ENCODE measurements around the gene STARD10. TPM values are rescaled to one million over a fixed set of nuclear protein-coding genes. Genes with fewer than 3 reads are reported as not detected.

Gene STARD10
- total and polyA plus RNA-seq, 2 experiments from 2014 or later: 16.6 to 20.5 TPM

- TF ChIP-seq ZNF462 (CRISPR knock-in tag; IDR thresholded peaks at IDR 0.05) (no peak), CREB1 (CRISPR knock-in tag; IDR thresholded peaks at IDR 0.05; ENCODE audit: low read depth) (no peak), ETS1 (IDR thresholded peaks at IDR 0.05) (no peak), NANOG (IDR thresholded peaks at IDR 0.05; ENCODE audit: borderline replicate concordance) (no peak), REST (IDR thresholded peaks at IDR 0.05; ENCODE audit: unreplicated experiment) (no peak)
Observed at GRCh38 chr11:72758690-72759389, 35.0 kb downstream of the STARD10 start (continued).

All from GM23338 (cell line).